ENCODE data around the gene CCL4. TPM values are rescaled to one million over a fixed set of nuclear protein-coding genes. Genes with fewer than 3 reads are reported as not detected.
"Not testable (repeated sequence)": the region's sequence is repeated elsewhere in the genome, so short reads cannot be mapped to it uniquely, and the experiment has no call there.

The CCL4 gene
- total RNA-seq, 1 donor from 2014 or later, result not detected

- TF ChIP-seq CTCF (conservative IDR thresholded peaks at IDR 0.05), result no peak
- DNase-seq (ENCODE audit: low read depth, low spot score), result no peak
- H3K4me1 Mint-ChIP-seq, result no peaks in the 10 kb centered on the region
- no peak overlapping the region for H3K27ac Mint-ChIP-seq (ENCODE audit: unreplicated experiment)
- H3K36me3 Mint-ChIP-seq (ENCODE audit: low read depth), result no peaks in the 10 kb centered on the region
- H3K9me3 Mint-ChIP-seq, result no peaks in the 10 kb centered on the region
- peaks cover 17% of the 10 kb centered on the region for H3K27me3 Mint-ChIP-seq (ENCODE audit: low read depth)
- no peak overlapping the region for H3K4me3 Mint-ChIP-seq
Measured at GRCh38 chr17:36092230-36092629, 11.4 kb upstream of the CCL4 start.

- H3K9me3 Mint-ChIP-seq; H3K36me3 Mint-ChIP-seq (ENCODE audit: low read depth); H3K4me1 Mint-ChIP-seq; H3K27ac Mint-ChIP-seq (ENCODE audit: unreplicated experiment); H3K4me3 Mint-ChIP-seq; DNase-seq (ENCODE audit: low read depth, low spot score): not testable (repeated sequence)
- peaks cover 17% of the 10 kb centered on the region for H3K27me3 Mint-ChIP-seq (ENCODE audit: low read depth)
Measured at GRCh38 chr17:36092715-36093114, 10.9 kb upstream of the CCL4 start.

GRCh38 chr17:36094232-36094631 lies 9.4 kb upstream of the CCL4 start:
- H3K4me1 Mint-ChIP-seq, result no peaks in the 10 kb centered on the region
- no peaks in the 10 kb centered on the region for H3K9me3 Mint-ChIP-seq
- no peak overlapping the region for H3K27ac Mint-ChIP-seq (ENCODE audit: unreplicated experiment)
- no peak for TF ChIP-seq CTCF (conservative IDR thresholded peaks at IDR 0.05)
- DNase-seq (ENCODE audit: low read depth, low spot score), result no peak
- peaks cover 17% of the 10 kb centered on the region for H3K27me3 Mint-ChIP-seq (ENCODE audit: low read depth)
- H3K4me3 Mint-ChIP-seq, result no peak overlapping the region
- H3K36me3 Mint-ChIP-seq (ENCODE audit: low read depth), result no peaks in the 10 kb centered on the region

- no peak overlapping the region for H3K4me3 Mint-ChIP-seq
- DNase-seq (ENCODE audit: low read depth, low spot score), result no peak
- no peaks in the 10 kb centered on the region for H3K36me3 Mint-ChIP-seq (ENCODE audit: low read depth)
- TF ChIP-seq CTCF (conservative IDR thresholded peaks at IDR 0.05), result no peak
- H3K27ac Mint-ChIP-seq (ENCODE audit: unreplicated experiment), result no peak overlapping the region
- H3K9me3 Mint-ChIP-seq, result no peaks in the 10 kb centered on the region
- no peaks in the 10 kb centered on the region for H3K4me1 Mint-ChIP-seq
- peaks cover 17% of the 10 kb centered on the region for H3K27me3 Mint-ChIP-seq (ENCODE audit: low read depth)
Measured at GRCh38 chr17:36094746-36095145, 8.9 kb upstream of the CCL4 start.

GRCh38 chr17:36095992-36096391 lies 7.6 kb upstream of the CCL4 start:
- no peaks in the 10 kb centered on the region for H3K4me1 Mint-ChIP-seq
- no peak for DNase-seq (ENCODE audit: low read depth, low spot score)
- no peak overlapping the region for H3K4me3 Mint-ChIP-seq
- no peaks in the 10 kb centered on the region for H3K9me3 Mint-ChIP-seq
- H3K27ac Mint-ChIP-seq (ENCODE audit: unreplicated experiment), result no peak overlapping the region
- no peak for TF ChIP-seq CTCF (conservative IDR thresholded peaks at IDR 0.05)
- H3K27me3 Mint-ChIP-seq (ENCODE audit: low read depth), result peaks cover 19% of the 10 kb centered on the region
- H3K36me3 Mint-ChIP-seq (ENCODE audit: low read depth), result no peaks in the 10 kb centered on the region

- not testable (repeated sequence) for H3K4me1 Mint-ChIP-seq; DNase-seq (ENCODE audit: low read depth, low spot score); H3K36me3 Mint-ChIP-seq (ENCODE audit: low read depth); H3K4me3 Mint-ChIP-seq; H3K9me3 Mint-ChIP-seq; H3K27ac Mint-ChIP-seq (ENCODE audit: unreplicated experiment)
- peaks cover 13% of the 10 kb centered on the region for H3K27me3 Mint-ChIP-seq (ENCODE audit: low read depth)
Measured at GRCh38 chr17:36099004-36099403, 4.6 kb upstream of the CCL4 start.

GRCh38 chr17:36104246-36104645 lies 619 bp downstream of the CCL4 start:
- H3K27ac Mint-ChIP-seq (ENCODE audit: unreplicated experiment); H3K4me3 Mint-ChIP-seq; H3K4me1 Mint-ChIP-seq; H3K9me3 Mint-ChIP-seq; H3K36me3 Mint-ChIP-seq (ENCODE audit: low read depth); DNase-seq (ENCODE audit: low read depth, low spot score): not testable (repeated sequence)
- peaks cover 13% of the 10 kb centered on the region for H3K27me3 Mint-ChIP-seq (ENCODE audit: low read depth)

All from neural crest cell (in vitro differentiated cells).